HG03097 (cell line): ENCODE data around the gene TPPP3.
"Not testable (repeated sequence)": the region's sequence is repeated elsewhere in the genome, so short reads cannot be mapped to it uniquely, and the experiment has no call there.

Experiments
- ATAC-seq: cut with Tn5 transposase; IDR thresholded peaks from one replicate; pipeline ENCODE4 v1.9.1; 2021; ENCODE audit not compliant: unreplicated experiment, low FRiP score

Gene TPPP3

GRCh38 chr16:67426950-67427349 lies 33.7 kb upstream of the TPPP3 start:
- ATAC-seq, result no peak

- no peak for ATAC-seq
These were observed 32.7 kb upstream of the TPPP3 start for GRCh38 chr16:67426022-67426421.

DNA sequence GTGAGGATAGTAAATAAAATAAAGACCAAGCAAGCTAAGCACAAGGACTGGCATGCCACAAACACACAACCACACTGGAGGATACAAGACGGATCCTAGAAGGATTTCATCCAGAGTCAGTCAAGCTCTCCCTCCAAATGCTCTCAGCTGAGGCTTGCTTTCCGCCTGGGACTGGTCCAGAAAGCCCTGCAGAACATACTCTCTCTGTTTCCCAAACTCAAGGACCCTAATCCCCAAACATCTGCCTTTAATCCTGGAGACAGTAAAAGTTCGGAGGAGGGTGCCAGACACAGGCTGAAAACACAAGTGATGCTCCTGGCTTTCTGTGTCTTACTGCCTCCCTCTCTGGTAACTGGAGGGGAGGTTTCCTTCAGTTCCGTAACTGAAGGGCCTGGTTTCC lies 32.3 kb upstream of the TPPP3 start:
- no peak for ATAC-seq

DNA sequence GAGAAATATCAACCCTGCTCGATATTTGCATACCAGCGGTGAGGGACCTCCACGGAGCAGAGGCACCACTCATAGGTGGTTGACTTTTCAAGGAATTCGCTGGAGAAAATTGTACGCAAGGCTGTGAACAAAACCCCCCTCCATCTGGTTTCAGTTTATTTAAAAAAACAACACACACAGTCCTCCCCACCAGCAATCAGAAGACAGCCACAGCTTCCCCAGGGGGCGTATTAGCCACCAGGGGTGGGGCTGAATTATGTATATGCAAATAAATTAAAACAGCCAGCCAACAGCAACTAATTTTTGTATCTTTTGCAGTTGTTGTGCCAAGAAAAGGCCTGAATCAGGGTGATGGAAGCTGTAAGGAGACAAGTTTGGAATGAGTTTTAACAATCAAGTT lies 31.8 kb upstream of the TPPP3 start:
- ATAC-seq, result no peak

DNA sequence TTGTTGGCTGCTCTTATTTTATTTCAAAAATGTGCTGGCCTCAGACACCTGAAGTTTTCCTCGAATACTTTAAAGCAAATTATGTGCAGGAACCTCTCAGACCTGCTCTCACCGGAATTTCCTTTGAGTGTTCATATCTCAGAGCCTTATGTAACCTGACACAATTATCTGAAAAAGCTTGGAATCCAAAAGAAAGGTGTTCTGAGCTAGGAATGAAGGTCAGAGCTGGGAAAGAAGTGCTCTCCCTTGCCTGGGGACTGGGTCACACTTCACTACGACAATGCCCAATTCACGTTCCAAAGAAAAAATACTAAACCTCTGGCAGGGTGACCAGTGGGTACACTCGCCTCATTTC lies 30.9 kb upstream of the TPPP3 start:
- ATAC-seq, result no peak

- ATAC-seq, result no peak
These were observed 30.4 kb upstream of the TPPP3 start for GRCh38 chr16:67423611-67424260.

DNA sequence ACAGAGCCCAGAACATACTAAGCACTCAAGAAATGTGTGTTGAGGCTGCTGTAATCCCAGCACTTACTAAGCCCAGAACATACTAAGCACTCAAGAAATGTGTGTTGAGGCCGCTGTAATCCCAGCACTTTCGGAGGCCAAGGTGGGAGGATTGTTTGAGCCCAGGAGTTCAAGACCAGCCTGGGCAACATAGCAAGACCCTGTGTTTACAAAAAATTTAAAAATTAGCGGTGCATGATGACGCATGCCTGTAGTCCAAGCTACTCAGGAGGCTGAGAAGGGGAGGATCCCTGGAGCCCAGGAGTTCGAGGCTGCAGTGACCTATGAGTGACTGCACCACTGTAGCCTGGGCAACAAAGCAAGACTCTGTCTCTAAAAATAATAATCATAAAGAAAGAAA lies 29.7 kb upstream of the TPPP3 start:
- ATAC-seq, result no peak

- no peak for ATAC-seq
These were observed 27.7 kb upstream of the TPPP3 start for GRCh38 chr16:67421030-67421429.

GRCh38 chr16:67419931-67420330 lies 26.6 kb upstream of the TPPP3 start:
- ATAC-seq, result no peak

GRCh38 chr16:67419502-67419901 lies 26.2 kb upstream of the TPPP3 start:
- no peak for ATAC-seq

DNA sequence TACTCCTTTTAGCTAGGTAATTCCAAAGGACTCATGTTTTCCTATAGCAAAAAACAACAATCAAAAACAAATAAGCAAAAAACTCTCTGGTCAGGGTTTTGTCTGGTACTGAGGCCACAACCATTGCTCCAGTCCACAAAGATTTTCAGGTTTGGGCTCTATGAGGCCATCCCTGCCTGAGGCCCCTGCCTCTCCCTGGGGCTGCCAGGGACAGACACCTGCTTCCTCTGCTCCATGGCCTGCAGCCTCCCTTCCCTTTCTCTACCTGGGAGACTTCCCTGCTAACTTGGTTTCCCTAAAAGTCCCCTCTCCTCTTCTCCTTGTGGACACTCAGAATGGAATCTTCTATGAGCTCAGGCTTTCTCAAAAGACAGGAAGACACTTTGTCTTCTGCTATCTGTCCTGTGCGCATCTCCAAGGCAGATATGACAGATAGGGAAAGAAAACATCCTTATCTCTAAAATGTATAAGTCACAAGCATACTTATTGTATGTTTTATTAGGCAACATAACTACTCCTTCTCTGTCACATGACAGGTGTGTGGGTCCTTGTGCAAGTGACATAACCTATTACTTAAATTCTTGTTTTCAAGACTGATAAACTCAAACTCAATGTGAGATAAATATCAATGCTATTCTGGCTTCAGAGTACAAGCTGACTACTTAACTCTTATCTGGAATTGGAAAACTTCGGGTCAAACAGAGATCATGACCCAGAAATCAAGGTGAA lies 24.2 kb upstream of the TPPP3 start:
- no peak for ATAC-seq

DNA sequence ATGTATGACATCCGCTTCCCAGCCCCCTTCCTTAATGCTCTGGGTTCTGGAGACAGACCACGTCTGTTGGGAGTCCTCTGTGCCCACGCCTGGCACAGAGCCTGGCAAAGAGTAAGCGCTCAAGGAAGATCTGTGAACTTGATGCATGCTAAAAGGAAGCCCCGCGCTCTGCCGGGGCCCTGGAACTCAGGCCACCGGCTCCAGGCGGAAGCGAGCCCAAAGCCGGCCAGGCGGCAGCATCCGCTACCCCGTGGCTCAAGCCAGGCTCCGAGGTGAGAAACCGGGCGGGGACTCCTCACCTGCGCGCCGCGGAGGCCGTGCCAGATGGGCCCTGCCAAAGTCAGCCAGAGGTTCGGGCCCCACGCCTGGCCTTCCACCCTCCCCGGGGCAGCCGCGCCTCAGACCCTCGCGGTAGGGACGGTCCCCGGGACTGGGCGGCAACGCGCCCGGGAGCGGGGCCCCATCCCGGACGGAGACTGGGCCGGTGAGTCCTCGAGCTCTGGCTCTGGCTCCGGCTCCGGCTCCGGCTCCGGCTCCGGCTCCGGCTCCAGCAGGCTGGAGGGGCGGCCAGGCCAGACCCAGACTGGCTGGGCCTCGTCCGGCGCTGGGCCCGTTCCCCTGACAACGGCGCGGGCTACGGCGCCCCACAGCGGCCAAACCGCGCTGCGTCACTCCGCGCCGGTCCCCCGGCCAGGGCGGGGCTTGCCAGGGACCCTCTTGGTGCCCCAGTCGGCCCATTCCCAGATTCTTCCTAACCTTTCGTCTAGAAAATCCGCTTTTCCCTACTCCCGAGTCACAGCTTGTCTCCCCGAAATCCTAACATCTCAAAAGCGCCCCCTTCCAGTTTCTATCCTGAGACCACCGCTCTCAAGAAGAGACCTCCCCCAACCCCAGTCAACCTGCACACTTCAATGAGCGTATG lies 22.8 kb upstream of the TPPP3 start, which contains the start of gene ZDHHC1:
TSS of gene ZDHHC1 (minus strand) at position 606 of the 922 bp plus-strand sequence. CDS start 8,702 bp downstream, outside the sequence.
- no peak for ATAC-seq

- not testable (repeated sequence) for ATAC-seq
These were observed 22.1 kb upstream of the TPPP3 start for GRCh38 chr16:67415421-67415820.

DNA sequence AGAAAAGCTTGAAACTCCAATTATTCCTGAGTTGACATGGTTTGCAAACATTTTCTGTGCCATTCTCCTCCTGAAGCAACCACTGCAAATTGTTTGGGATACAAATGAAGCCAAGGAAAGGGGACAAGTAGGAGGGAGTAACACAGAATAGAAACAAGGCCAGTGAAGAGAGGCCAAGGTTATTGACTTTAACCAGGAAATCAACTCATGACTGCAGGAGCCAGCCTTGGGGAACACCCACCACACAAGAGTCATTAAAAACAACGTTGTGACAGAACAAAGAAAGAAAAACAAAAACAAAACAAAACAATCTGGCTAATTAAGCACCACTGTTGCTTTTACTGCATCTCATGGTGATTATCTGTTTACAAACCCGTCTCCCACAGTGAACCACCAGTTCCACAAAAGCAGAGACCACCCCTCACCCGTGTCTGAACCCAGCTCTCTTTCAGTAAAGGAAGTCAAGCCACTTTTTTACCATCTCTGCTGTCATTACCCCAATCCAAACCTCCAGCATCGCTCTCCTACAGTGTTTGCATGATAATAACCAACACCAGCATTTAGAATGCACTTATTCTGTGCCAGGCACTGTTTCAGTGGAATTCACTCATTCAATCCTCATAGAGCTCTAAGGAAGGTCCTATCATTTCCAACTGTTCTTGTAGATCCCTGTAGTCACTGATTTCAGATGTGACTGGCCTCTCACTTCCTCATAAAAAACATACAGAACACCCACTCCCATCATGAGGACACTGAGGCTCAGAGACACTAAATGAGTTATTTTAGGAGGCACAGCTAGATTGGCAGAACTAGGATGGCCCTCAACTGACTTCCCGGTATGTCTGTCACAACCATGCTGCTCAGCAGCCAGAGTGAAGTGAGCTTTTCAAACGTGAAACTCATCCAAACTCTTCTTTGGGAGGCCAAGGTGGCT lies 20.9 kb upstream of the TPPP3 start:
- no peak for ATAC-seq

DNA sequence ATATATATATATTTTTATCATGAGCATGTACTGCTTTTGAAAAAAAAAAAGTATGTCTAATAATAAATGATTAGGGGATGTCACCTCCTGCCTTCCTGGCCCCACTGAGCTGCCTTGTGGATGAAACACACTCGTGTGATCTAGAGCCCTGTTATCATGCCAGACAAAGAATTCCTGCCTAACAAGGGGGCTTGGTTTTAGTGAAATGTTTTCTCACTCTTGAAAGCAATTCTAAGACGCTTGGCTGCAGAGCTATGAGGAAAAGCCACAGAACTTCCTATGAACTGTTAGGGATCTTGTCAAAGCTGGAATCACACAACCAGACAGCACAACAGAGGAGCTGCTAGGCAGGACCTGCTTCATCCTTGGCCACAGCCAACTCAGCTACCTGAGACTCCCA lies 19.0 kb upstream of the TPPP3 start:
- ATAC-seq, result no peak

- no peak for ATAC-seq
These were observed 18.0 kb upstream of the TPPP3 start for GRCh38 chr16:67411339-67411738.

DNA sequence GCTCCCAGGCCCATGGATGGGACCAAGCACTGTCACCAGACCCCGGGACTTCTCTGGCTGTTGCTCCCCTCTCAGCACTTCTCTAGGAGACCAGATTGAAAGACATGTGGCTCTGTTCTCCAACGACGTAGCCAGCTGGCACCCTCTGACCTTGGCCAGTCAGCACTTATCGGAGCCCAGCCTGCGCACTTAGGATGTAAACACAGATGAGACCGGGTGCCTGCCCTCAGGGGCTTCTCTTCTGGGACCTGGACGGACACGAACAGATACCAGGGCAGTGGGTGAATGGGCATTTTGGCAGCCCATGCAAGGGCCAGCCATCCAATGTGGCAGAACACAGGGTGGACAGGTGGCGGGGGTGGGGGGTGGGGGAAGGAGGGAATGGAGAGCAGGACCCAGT lies 16.3 kb upstream of the TPPP3 start:
- ATAC-seq, result no peak

- no peak for ATAC-seq
These were observed 14.6 kb upstream of the TPPP3 start for GRCh38 chr16:67407788-67408452.

GRCh38 chr16:67407176-67407787 lies 14.0 kb upstream of the TPPP3 start:
- ATAC-seq, result no peak
